ENCODE data around the gene COQ10A. TPM values are rescaled to one million over a fixed set of nuclear protein-coding genes. Genes with fewer than 3 reads are reported as not detected.

Gene COQ10A
- total and polyA plus RNA-seq, 2 of the 13 experiments (the other 11 are each of a cell fraction or from before 2014, with no cell fraction given): 21.0 to 37.3 TPM

DNA sequence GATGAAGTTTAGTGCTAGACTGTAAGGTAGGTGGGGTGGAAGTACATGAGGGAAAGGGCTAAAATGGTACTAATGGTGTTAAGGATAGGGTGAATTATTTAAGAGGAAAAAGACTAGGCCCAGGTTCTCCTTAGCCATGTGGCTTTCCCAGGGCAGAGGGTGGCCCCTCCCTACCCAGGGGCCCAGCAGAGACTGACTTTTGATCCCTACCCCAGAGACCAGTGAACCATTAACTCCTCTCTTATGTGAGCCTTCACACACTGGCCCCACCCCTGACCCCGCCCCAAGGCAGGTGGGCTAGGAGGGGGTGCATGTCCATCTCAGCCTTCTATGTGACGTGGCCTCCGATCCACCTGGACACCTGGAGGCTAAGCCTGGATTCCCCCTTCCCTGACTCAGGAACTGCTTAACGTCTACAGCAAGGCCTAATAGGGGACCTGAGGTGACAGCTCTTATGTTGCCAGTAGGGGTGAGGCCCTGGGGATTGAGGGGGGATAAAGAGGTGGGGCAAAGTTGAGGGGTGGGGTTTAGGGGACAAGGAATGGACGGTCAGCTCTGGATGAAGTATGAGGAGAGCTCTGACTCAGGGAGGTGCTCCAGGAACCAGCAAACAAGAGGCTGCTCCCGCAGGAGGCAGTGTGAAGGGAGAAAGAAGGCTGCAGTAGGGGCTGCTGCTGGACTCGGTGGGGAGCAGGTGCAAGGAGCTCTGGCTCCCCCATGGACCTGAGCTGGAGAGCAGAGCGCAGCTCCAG, 36.1 kb upstream of the COQ10A start (continued):
- peak; percentile 19 for TF ChIP-seq ZFP90 (CRISPR knock-in tag; IDR thresholded peaks at IDR 0.05; ENCODE audit: borderline replicate concordance)
- TF ChIP-seq ZBTB40 (IDR thresholded peaks at IDR 0.05): no peak
- no peak; the same call in 1 of the 2 replicates for TF ChIP-seq ZBTB40 (CRISPR knock-in tag; IDR thresholded peaks at IDR 0.05)
- TF ChIP-seq, protein P1, sequence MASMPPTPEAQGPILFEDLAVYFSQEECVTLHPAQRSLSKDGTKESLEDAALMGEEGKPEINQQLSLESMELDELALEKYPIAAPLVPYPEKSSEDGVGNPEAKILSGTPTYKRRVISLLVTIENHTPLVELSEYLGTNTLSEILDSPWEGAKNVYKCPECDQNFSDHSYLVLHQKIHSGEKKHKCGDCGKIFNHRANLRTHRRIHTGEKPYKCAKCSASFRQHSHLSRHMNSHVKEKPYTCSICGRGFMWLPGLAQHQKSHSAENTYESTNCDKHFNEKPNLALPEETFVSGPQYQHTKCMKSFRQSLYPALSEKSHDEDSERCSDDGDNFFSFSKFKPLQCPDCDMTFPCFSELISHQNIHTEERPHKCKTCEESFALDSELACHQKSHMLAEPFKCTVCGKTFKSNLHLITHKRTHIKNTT (CRISPR knock-in tag; IDR thresholded peaks at IDR 0.05): no peak
- no peak for TF ChIP-seq ZNF749 (CRISPR knock-in tag; IDR thresholded peaks at IDR 0.05; ENCODE audit: borderline replicate concordance)
- no peak for TF ChIP-seq MTF1 (CRISPR knock-in tag; IDR thresholded peaks at IDR 0.05)
- TF ChIP-seq RARA (CRISPR knock-in tag; IDR thresholded peaks at IDR 0.05): 0 out of 2 replicates have a peak, but pooled peaks have one; percentile 17
- TF ChIP-seq NFE2L1 (CRISPR knock-in tag; IDR thresholded peaks at IDR 0.05; ENCODE audit: borderline replicate concordance): no peak
- no peak for TF ChIP-seq ZNF512 (CRISPR knock-in tag; IDR thresholded peaks at IDR 0.05)
- no peak for TF ChIP-seq GLMP (CRISPR knock-in tag; IDR thresholded peaks at IDR 0.05; ENCODE audit: borderline replicate concordance)
- TF ChIP-seq, protein P2, sequence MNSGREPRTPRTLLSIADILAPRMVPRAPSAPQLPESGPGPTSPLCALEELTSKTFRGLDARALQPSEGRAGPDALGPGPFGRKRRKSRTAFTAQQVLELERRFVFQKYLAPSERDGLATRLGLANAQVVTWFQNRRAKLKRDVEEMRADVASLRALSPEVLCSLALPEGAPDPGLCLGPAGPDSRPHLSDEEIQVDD (CRISPR knock-in tag; IDR thresholded peaks at IDR 0.05; ENCODE audit: borderline replicate concordance): no peak
- no peak for TF ChIP-seq ZNF766 (CRISPR knock-in tag; IDR thresholded peaks at IDR 0.05; ENCODE audit: borderline replicate concordance)
- TF ChIP-seq ZNF296 (CRISPR knock-in tag; conservative IDR thresholded peaks at IDR 0.05): no peak; the same call in 1 of the 2 replicates
- no peak for TF ChIP-seq CBFB (CRISPR knock-in tag; IDR thresholded peaks at IDR 0.05)
- no peak for TF ChIP-seq ISX (CRISPR knock-in tag; conservative IDR thresholded peaks at IDR 0.05)

Data from HepG2 (cell line).